Chondrocyte (in vitro differentiated cells): ENCODE measurements around the gene B3GAT2. TPM values are rescaled to one million over a fixed set of nuclear protein-coding genes. Genes with fewer than 3 reads are reported as not detected.

Experiments used
- DNase-seq: peaks from one replicate; pipeline ENCODE4 v3.0.0; 2021; ENCODE audit warnings: mixed read lengths, low spot score
- H3K27ac Mint-ChIP-seq: one replicate; pipeline ENCODE4 v1.8.0; 2021; ENCODE audit warnings: mild to moderate bottlenecking, moderate library complexity, mixed read lengths; ENCODE audit not compliant: unreplicated experiment
- H3K27me3 Mint-ChIP-seq: 2 replicates; pipeline ENCODE4 v1.8.0; 2021; ENCODE audit warnings: low read depth, mixed read lengths
- H3K36me3 Mint-ChIP-seq: 2 replicates; pipeline ENCODE4 v1.8.0; 2021; ENCODE audit warnings: low read depth, mixed read lengths
- H3K4me1 Mint-ChIP-seq: 2 replicates; pipeline ENCODE4 v1.8.0; 2021; ENCODE audit warnings: low read depth, mild to moderate bottlenecking, mixed read lengths
- H3K4me3 Mint-ChIP-seq: one replicate; pipeline ENCODE4 v1.8.0; 2021; ENCODE audit warnings: mild to moderate bottlenecking, moderate library complexity, mixed read lengths; ENCODE audit not compliant: unreplicated experiment
- H3K9me3 Mint-ChIP-seq: 2 replicates; pipeline ENCODE4 v1.8.0; 2021; ENCODE audit warnings: low read depth, mixed read lengths
- total RNA-seq: library from RNA; stranded (reverse); gene quantifications from 3 replicates; pipeline ENCODE4 v1.2.1, GENCODE V29; 2021
- TF ChIP-seq, protein P1 (sequence below): fragments of 200-600 bp; sonication (generic); IDR thresholded peaks from 2 replicates; pipeline ENCODE4 v1.5.0; 2021; ENCODE audit warnings: antibody characterized with exemption, mild to moderate bottlenecking, moderate library complexity

Gene B3GAT2
- total RNA-seq, 1 donor from 2014 or later: 0.02 TPM

DNA sequence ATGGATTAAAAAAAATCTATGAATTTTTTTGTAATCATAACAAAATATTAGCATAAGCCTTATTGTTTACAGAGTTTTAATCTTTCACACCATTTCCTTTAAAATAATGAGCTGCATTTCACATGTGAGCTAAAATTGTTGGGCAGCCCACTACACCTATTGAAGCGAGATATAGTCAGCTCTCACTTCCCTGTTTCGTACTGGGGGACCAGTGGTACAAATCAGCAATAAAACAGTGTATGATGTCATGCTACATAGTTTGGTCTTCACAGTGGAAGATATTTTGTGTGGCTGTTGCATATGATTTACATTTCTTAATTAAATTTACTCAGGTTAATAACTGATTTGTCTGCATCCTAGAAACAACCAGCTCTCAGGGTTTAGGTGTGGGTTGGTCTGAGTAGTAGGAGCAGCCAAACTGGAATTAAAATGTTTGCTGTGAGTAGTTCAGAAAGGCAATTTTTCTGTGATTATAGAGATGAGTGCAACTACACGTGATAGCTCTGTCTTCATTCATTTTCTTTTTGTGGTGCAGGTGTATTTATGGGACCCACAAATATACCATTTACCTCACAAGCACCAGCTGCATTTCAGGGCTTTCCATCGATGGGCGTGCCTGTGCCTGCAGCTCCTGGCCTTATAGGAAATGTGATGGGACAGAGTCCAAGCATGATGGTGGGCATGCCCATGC lies 99.3 kb downstream of the B3GAT2 start:
- Mint-ChIP-seq H3K9me3 (no peaks in the 10 kb centered on the region), H3K36me3 (peaks cover 7% of the 10 kb centered on the region), H3K4me1 (no peaks in the 10 kb centered on the region), H3K4me3 (no peak overlapping the region), H3K27ac (no peak overlapping the region), H3K27me3 (no peaks in the 10 kb centered on the region)
- TF ChIP-seq, protein P1, sequence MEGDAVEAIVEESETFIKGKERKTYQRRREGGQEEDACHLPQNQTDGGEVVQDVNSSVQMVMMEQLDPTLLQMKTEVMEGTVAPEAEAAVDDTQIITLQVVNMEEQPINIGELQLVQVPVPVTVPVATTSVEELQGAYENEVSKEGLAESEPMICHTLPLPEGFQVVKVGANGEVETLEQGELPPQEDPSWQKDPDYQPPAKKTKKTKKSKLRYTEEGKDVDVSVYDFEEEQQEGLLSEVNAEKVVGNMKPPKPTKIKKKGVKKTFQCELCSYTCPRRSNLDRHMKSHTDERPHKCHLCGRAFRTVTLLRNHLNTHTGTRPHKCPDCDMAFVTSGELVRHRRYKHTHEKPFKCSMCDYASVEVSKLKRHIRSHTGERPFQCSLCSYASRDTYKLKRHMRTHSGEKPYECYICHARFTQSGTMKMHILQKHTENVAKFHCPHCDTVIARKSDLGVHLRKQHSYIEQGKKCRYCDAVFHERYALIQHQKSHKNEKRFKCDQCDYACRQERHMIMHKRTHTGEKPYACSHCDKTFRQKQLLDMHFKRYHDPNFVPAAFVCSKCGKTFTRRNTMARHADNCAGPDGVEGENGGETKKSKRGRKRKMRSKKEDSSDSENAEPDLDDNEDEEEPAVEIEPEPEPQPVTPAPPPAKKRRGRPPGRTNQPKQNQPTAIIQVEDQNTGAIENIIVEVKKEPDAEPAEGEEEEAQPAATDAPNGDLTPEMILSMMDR: no peak
- DNase-seq: no peak

DNA sequence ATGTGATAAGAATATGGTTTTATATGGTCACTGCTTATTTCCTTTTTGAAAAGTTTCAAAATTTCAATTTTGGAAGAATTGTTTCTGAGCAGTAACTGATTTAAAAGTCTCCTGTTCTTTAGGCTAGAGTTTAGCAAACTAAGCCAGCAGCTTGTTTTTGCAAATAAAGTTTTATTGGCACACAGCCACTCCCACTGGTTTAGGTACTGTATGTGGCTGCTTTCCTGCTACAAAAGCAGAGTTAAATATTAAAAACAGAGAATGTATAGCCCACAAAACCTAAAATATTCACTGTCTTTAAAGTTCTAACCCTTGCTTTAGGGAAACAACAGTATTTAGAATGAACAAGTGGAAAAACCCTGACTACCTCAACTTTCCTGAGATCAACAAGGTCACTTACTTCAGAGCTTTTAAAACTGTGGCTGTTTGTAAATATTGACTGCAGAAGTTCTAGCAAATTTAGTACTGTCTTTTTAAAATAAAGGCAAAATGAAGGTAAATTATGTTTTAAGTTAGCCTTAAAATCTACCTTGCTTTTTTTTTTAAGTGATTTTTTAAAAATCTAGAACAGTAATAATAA lies 104.1 kb downstream of the B3GAT2 start:
- DNase-seq: no peak
- Mint-ChIP-seq H3K36me3 (no peaks in the 10 kb centered on the region), H3K9me3 (no peaks in the 10 kb centered on the region)

DNA sequence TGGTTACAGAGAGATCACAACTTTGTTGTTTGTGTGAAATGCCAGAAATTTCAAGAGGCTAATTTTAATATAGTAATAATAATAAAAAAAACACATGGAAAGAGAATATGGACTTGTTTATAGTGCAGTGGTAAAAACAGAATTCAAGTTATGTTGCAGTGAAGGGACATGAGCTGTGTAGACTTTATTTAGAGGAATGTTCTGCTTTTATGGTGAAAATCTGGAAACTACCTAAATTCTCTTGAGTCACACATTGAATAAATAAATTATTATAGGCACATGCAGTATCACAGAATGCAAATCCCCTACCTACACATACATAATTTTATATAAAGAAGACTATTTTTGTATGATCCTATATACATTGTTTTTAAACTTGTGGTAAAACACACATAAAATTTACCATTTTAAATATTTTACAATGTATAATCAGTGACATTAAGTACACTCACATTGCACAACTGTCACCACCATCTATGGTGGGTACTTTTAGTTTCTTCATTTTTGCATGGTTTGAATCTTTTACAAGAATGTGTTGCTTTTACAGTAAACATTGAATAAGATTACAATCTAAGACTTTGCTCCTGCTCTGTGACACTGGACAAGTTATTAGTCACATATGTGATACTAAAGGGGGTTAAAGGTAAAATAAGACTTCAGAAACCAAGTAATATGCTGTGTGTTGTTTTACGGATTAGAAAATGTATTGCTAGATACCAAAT lies 107.4 kb downstream of the B3GAT2 start:
- no peak overlapping the region for H3K27ac Mint-ChIP-seq
- no peak for DNase-seq
- peaks cover 4% of the 10 kb centered on the region for H3K36me3 Mint-ChIP-seq
- no peaks in the 10 kb centered on the region for H3K4me1 Mint-ChIP-seq
- no peak overlapping the region for H3K4me3 Mint-ChIP-seq
- no peaks in the 10 kb centered on the region for H3K9me3 Mint-ChIP-seq
- no peaks in the 10 kb centered on the region for H3K27me3 Mint-ChIP-seq
- TF ChIP-seq, protein P1: no peak

More for the DNA sequence above, 104.1 kb downstream of the B3GAT2 start:
- H3K27me3 Mint-ChIP-seq: no peaks in the 10 kb centered on the region
- TF ChIP-seq, protein P1: no peak
- H3K4me1 Mint-ChIP-seq: no peaks in the 10 kb centered on the region
- H3K4me3 Mint-ChIP-seq: no peak overlapping the region
- no peak overlapping the region for H3K27ac Mint-ChIP-seq

DNA sequence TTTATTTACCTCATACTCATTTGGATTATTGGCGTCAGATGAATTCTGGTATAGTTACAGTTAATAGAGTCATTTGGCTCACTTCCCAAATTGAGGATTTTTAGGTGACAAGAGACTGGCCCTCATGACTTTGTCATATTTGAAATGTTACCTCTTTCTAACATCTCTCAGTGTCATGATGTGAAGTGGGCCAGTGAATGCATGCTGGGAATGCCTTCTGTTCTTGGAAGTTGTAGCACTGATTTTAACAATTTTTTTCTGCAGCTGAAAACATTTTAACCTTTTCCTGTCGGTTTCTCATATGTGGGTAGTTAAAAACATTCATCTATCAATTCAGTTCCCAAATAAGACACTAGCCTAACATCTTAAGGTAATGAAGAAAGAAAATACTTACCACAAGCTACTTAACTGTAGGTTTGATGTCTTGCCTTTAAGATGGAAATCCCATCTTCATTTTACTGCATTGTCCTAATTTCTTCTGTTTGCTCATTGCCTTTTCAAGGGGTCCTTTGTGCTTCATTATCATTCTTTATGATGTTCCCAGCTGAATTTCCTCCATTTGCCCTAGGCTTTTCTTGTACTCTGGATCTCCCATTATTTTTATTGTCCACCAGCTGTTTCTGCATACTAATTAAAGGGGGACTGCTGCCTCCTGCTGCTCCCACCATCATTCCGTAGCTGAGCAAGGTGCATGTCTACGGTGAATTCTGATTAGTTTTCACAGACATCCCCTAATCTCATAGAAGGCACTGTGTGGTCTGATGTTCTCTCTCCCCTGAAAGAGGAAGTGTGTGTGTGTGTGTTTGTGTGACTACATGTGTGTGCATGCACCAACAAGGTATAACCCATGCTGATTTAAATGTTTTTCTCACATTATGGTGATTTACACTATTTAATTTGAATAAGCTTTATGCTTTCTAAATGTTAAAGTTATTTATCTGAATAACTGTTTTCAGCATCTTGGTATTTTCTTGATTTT lies 109.5 kb downstream of the B3GAT2 start:
- Mint-ChIP-seq H3K27me3 (no peaks in the 10 kb centered on the region), H3K4me3 (no peak overlapping the region), H3K27ac (no peak overlapping the region), H3K36me3 (peaks cover 4% of the 10 kb centered on the region), H3K4me1 (no peaks in the 10 kb centered on the region), H3K9me3 (no peaks in the 10 kb centered on the region)
- DNase-seq: no peak
- TF ChIP-seq, protein P1: no peak
